Activated CD8-positive, alpha-beta memory T cell treated with anti-CD3 and anti-CD28 coated beads, Interleukin-2, amount 50 U/mL, for 1 hour (primary cell): Measurements from ENCODE around the gene PIK3R5.
A peak's percentile ranks its signal among the peaks of the same experiment; 100 is the strongest.
"Not testable (repeated sequence)": the region's sequence is repeated elsewhere in the genome, so short reads cannot be mapped to it uniquely, and the experiment has no call there.

Experiments used
- DNase-seq: peaks from one replicate; pipeline ENCODE4 v3.0.0-alpha.2; 2020; ENCODE audit errors: extremely low read depth

Gene PIK3R5, protein sequence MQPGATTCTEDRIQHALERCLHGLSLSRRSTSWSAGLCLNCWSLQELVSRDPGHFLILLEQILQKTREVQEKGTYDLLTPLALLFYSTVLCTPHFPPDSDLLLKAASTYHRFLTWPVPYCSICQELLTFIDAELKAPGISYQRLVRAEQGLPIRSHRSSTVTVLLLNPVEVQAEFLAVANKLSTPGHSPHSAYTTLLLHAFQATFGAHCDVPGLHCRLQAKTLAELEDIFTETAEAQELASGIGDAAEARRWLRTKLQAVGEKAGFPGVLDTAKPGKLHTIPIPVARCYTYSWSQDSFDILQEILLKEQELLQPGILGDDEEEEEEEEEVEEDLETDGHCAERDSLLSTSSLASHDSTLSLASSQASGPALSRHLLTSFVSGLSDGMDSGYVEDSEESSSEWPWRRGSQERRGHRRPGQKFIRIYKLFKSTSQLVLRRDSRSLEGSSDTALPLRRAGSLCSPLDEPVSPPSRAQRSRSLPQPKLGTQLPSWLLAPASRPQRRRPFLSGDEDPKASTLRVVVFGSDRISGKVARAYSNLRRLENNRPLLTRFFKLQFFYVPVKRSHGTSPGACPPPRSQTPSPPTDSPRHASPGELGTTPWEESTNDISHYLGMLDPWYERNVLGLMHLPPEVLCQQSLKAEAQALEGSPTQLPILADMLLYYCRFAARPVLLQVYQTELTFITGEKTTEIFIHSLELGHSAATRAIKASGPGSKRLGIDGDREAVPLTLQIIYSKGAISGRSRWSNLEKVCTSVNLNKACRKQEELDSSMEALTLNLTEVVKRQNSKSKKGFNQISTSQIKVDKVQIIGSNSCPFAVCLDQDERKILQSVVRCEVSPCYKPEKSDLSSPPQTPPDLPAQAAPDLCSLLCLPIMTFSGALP

DNA sequence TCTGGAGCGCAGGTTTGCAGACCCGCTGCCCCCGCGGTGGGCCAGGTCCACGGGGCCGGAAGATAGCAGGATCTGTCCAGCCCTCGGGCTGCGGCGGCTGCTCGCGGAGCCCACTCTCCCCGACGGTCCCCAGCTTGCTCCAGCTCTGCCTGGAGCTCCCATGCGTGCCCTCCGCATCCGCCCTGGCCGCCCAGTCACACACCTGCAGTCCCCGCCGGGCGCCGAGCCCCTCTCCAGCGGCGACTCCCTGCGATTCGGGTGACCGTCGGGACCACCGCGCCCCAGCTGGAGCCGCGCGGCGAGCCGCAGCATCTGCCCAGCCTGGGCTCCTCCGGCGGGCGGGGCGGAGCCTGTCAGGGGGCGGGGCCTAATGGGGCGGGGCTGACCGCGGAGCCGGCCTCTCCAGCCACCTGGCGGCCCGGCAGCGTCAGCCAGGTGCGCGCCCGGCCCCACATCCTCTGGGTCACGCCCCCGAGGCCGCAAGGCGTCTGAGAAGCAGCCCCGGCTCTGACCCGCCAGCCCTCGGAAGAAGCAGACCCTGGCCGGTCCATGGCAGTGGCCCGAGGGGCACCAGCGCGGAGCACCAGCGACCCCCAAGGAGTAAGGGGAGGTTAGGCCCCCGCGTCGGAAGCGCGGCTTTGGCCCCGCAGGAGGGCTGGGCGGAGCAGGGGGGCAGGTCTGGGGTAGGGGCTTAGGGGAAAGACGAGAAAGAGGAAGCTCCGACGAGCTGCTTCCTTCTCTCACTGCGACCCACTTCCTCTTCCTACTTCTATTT, at the start of gene PIK3R5:
Gene PIK3R5, minus strand, starts transcription at position 314 of the 775 bp plus-strand sequence. CDS start 54,213 bp downstream, outside the sequence.
- DNase-seq = peak; percentile 51

DNA sequence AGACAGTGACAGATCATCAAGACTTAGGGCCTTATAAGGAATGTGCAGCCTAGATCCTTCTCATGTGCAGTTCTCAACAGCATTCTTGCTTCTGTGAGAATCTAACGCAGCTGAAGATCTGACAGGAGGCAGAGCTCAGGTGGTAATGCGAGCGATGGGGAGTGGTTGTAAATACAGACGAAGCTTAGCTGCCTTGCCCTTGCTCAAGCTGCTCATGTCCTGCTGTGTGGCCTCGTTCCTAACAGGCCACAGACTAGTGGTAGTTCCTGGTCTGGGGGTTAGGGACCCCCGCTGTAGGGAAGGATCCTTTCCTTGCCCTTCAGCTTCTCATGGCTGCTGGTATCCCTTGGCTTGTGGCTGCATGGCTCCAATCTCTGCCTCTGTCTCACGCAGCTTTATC, 45.5 kb upstream of the PIK3R5 start:
- DNase-seq = no peak

DNA sequence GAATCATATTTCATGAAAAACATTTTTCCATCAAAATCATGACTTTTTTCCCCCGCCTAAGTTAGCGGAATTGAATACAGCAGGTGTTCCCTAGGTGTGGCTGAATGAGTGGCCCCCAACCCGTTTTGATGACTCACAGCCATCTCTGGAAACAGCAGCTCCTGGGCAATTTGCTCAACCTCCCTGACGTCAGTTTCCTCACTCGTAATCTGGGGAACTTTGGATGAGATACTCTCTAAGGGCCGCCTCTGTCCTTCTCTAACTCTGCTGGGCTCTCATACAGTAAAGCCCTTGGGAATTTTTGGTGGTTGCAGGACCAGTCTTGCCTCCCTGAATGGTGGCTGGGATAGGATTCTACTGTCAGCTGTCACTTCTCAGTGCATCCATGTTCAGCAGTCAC, 44.2 kb upstream of the PIK3R5 start:
- no peak for DNase-seq

DNA sequence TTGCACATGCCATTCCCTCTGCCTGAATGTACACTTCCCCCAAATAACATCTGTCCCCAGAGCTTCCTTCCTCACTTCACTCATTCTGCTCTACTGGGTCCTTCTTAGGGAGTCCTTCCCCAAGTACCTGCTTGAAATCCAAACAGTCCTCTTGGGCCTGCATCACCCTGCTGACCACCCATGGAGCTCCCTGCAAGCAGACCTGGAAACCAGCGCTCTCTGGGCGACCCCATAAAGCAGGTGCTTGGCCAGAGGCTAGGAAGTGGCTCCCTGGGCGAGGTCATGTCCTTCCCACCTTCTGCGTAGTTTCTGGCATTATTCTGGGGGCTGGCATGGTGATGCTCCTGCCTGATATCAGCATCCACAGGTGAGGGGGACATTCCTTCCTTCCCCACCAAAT, 43.6 kb upstream of the PIK3R5 start:
- DNase-seq = no peak

DNA sequence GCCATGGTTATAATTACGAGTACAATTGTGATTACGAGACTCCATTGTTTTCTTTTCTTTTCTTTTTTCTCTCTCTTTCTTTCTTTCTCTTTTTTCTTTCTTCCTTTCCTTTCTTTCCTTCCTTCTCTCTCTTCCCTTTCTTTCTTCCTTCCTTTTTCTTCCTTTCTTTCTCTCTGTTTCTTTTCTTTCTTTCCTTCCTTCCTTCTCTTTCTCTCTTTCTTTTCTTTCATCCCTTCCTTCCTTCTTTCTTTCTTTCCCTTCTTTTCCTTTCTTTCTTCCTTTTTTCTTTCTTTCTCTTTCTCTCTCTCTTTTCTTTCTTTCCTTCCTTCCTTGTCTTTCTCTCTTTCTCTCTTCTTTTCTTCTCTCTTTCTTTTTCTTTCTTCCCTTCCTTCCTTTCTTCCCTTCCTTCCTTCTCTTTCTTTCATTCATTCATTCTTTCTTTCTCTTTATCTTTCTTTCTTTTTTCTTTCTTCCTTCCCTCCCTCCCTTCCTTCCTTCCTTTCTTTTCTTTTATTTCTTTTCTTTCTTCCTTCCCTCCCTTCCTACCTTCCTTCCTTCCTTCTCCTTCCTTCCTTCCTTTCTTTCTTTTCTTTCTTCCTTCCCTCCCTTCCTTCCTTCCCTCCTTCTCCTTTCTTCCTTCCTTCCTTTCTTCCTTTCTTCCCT, 41.7 kb upstream of the PIK3R5 start:
- DNase-seq = no peak

DNA sequence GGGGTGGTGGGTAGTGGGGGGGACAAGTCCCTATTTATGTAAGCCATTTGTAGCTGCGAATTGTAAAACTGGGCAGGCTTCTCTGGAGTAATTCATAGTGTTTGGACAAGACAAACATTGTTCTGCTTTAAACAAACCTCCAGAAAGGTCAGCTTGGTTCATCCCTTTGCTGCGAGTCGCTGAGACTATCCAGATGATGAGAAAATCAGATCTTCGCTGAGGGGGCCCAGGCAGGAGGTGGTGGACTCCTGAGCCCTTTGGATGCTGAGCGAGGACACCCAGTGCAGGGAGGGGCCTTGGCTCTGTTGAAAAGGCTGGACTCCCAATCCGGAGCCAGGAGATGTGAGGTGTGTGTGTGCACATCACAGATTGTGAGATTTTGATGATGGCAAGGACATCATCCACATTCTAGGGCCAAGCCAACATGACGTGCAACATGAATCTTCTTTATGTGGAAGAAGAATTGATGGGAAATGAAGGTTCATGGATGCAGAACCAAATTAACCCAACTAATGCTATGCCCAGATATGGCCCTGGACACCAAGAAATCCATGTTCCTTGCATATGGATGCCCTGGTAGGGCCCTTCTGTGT, 40.8 kb upstream of the PIK3R5 start:
- no peak for DNase-seq

DNA sequence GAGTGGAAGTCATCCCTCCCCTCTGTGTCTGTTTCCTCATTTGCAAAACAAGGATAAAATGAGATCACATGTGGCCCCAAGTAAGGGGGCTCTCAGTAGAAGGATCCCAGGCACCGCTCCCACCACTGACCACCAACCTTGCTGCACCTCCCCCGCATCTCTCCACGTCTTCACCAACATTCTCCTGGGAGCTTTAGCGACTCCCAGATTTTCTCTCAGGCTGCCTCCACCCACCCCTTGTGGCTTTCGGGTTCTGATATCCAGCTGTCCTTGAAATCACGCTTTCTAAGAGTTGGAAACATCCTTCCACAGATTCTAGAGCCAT, 39.4 kb upstream of the PIK3R5 start:
- DNase-seq = no peak

DNA sequence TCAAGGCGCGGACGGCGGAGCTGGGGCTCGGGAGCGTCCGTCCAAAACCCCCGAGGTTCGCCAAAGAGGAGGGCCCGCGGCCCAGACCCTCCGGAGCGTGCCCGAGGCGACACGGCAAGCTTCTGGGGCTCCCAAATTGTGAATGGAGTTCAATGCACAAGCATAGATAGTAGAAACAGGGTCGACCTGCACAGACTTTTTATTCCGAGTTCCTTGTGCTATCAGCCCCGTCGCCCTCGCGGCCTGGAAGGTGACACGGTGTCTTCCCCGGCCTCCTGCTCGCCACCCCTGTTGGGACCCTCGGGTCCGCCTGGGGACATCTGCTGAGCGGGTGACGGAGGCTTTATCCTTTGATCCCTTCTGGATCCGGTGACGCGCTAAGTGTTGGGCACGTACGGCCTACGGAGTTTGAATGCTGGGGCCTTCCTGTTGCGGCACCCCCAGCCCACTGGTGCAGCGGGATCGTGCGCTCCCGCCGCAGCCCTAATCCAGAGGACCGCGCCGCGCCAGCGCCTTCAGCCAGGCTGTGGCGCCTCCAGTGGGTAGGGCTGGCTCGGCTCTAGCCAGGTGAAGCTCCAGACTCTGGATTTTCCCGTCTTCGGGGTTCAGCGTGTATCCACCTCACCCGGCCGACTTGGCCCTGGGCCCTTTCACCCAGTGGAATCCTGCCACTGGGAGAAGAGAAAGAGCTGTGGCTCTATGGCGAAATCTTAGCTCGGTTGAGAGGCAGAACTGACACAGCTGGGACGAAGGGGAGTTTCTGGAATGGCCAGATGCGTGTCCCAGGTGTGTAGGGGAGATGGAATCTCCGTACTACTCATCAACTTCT, 38.8 kb upstream of the PIK3R5 start:
- DNase-seq = no peak

DNA sequence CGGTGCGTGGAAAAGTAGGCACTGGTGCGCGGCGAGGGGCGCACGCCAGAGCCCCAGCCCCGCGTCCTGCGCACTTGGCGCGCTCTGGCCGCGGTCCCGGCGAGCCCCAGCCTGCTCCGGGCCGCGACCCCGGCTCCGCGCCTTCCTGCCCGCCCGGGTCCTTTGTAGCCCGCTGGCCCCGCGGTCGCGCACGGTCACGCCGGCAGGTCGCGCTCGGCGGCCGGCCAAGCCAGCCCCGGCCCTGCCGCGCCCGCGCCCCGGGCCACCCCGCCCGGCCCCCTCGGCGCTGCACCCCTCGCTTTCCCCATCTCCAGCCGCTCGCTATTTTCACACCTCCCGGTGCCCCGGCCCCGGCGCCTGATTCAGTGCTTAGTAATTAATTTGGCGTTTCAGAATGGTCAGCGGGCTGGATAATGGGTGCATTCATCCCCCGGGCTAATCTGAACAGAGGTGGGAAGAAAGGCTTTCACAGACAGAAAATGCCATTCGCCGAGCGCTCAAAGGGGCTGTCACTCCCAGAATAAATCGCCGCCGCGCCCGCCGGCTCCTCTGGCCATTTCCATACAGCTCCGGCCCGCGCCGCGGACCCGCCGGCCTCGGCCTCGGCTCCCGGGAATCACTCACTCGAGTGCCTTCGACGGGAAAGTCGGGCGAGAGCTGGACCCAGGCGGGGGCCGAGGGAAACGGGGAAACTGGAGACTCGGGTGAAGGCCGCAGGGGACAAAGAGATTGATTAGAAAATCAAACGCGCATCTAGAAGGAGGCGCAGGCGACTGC, 38.0 kb upstream of the PIK3R5 start:
- no peak for DNase-seq

DNA sequence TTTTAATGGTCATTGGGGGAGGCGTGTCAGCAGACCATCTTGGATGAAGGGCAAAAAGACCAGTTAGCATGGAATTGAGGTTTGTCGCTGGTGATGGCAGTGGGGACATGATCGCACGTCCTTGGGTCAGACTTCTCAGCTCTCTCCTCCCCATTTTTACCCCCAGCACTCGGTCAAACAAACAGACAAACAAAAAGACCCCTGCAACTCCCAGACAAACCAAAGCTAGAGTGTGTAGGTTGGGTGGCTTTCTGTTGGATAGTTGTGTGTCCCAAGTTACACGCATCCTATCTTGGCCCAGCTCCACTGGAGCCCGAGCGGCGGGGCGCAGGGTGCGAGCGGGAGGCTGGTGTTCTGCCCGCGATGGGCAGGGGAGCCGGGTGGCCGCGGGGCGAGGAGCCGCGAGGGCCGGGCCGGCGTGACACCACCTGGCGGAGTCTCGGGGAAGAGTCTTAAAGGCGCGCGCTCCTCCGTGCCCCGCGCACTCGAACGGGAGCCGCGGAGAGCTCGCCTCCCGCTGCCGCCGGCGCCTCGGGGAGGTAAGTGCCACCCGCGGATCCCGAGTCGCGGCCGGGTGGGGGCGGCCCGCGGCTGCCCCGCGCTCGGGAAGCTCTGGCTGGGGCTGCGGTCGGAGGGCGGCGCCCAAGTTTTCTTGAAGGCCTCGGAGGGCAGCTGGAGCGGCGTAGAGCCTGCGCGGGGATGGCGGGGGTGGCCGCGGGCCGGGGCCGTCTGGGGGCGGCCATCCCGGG, 37.3 kb upstream of the PIK3R5 start:
- DNase-seq = no peak

DNA sequence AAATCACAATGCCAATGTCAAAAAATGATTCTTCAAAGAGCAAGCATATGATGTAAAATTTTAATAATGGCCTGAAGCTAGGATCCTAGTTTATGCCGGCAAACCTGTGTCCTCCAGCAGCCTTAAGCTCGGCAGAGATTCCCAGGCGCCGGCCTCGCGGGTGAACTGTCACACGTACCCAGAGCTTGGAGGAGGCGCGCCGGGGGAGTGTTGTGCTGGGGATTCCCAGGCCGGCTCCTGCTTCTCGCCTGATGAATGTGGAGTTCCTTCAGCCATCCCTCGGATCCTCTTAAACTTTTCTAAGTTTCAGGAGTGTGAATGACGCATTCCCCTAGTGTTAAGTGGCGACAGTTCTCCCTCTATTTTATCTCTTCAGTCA, 36.7 kb upstream of the PIK3R5 start:
- no peak for DNase-seq

DNA sequence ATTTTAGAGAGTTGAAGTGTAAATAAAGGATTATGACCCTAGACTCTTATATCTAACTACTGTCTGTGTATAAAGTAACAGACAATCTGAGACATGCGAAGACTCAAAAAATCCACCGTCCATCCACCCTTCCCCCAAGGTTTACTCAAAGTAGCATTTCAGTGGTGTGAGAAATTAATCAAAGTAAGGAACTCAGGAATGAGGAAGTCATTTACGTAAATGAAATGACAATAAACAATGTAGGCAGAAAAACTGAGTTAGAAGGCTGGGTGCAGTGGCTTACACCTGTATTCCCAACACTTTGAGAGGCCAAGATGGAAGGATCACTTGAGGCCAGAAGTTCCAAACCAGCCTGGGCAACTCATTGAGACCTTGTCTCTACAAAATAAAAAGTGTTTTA, 36.1 kb upstream of the PIK3R5 start:
- no peak for DNase-seq

DNA sequence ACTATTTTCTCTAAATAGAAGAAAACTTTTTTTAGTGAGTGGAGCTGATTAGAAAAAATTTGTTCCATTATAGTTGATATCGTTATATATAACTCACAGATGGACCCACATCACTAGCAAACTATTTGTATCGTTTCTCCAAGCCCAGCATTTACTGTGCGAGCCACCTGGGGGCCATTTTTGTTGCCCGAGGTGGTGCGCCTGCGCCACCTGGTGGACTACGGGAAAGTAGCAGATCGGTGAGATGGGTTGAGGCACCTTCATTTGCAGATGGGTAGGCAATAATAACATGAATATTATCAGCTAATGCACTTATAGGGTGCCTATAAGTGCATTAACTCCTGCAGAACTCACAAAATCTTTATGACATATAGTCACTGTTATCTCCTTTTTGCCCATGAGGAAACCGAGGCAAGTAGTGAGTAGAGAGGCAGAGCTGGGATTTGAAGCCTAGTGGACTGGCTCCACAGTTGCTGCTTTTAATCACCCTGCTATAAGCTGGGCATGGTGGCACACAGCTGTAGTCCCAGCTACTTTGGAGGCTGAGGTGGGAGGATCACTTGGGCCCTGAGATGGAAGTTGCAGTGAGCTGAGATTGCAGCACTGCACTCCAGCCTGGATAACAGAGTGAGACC, 32.6 kb upstream of the PIK3R5 start:
- DNase-seq = peak; percentile 50

DNA sequence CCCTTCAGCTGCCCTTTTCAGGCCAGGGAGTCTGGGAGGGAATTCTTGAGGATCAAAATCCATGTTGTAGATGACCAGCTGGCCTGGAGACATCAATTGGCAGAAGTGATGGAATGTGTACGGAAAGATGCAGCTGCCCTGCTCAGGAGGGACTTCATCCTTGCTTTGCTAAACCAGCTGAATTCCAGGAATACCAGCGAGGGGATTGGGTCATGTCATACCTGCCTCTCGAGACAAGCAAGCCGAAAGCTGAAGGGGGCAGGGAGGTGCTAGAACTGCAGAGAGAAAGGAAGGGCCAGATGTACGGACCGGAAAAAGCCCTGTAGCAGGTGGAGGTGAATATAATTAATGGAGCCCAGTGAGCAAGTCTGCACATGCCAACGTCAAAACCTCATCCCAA, 30.2 kb upstream of the PIK3R5 start:
- no peak for DNase-seq

DNA sequence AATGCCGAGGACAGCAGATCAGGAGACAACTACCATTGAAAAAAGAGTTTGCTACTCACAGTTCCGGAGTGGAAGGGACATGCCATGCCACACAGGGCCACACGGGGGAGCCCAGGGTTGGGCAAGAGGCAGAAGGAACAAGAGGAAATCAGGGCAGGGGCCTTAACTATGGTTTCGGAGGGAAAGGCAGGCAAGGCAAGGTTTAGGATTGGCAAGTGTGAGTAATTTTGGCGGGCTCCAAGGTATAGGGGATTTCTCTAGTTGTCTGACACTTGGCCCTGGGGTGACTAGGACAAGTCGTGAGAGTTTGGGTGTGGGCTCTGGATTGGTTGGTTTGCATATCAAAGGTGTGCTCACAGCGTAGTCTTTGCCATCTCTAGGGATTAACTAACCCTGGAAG, 28.8 kb upstream of the PIK3R5 start:
- DNase-seq = peak; percentile 8

DNA sequence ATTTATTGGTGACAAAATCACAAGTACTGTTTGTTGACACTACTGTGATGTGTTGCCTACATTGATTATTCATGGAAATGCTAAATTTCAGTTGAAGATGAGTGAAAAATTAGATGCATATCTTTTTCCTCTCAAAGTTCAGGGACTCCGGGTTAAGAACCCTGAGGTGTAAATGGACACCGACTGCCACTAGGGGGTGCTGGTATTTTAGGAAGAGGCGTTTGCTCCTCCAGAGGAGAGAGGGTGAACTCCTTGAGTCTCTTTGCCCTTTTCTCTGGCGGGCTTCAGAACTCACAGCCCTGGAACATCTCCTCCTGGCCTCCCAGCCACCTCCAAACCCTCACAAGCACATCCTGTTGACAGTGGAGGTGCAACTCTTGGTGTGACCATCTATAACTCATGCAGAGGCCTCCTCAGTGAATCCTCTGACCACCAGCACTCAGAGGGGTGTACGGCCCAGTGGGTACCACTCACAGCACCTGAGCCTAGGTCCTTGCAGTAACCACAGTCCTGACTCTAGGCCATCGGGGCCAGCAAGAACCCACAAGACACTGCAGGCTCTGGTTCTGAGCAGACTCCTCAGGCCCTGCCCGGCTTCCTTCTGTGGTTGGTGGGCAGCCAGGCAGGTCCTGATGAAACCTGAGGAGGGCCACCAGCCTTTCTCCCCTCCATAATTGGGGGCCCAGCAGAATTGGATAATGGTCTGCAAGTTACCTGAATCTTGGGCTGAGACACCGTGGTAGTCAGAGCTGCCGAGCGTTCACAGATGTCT, 26.2 kb upstream of the PIK3R5 start:
- DNase-seq = peak; percentile 45

DNA sequence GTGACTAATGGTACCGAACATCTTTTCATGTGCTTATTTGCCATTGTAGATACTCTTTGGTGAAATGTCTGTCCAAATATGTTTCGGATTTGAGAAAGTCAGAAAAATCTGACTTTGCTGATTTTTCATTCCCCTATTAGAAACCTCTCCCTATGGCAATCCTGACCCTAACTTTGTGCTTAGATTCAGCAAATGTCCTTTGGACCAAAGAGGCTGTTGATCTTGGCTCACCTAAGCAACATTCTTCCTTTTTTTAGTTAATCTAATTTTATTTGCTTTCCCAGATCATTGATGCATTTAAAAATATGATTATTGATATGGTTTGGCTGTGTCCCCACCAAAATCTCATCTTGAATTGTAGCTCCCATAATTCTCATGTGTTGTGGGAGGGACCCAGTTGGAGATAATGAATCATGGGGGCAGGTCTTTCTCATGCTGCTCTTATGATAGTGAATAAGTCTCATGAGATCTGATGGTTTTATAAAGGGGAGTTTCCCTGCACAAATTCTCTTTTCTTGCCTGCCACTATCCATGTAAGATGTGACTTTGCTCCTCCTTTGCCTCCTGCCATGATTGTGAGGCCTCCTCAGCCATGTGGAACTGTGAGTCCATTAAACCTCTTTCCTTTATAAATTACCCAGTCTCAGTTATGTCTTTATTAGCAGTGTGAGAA, 22.9 kb upstream of the PIK3R5 start:
- DNase-seq = not testable (repeated sequence)
